Activated CD4-positive, alpha-beta T cell treated with anti-CD3 and anti-CD28 coated beads, Interleukin-2, amount 50 U/mL, for 48 hours (primary cell): ENCODE measurements around the gene EXOSC7.
"Not testable (repeated sequence)": the region's sequence is repeated elsewhere in the genome, so short reads cannot be mapped to it uniquely, and the experiment has no call there.

Experiments
- DNase-seq, 2 experiments: peaks; one replicate each; pipeline ENCODE4 v3.0.0-alpha.2; 2020

The EXOSC7 gene

GRCh38 chr3:44963571-44964325 is 12.3 kb upstream of the EXOSC7 start:
- DNase-seq = no peak

GRCh38 chr3:44965165-44965564 is 10.9 kb upstream of the EXOSC7 start:
- DNase-seq = no peak

- DNase-seq = no peak
Observed at GRCh38 chr3:44966795-44967278, 9.2 kb upstream of the EXOSC7 start.

GRCh38 chr3:44968447-44968858 is 7.6 kb upstream of the EXOSC7 start:
- no peak for DNase-seq

DNA sequence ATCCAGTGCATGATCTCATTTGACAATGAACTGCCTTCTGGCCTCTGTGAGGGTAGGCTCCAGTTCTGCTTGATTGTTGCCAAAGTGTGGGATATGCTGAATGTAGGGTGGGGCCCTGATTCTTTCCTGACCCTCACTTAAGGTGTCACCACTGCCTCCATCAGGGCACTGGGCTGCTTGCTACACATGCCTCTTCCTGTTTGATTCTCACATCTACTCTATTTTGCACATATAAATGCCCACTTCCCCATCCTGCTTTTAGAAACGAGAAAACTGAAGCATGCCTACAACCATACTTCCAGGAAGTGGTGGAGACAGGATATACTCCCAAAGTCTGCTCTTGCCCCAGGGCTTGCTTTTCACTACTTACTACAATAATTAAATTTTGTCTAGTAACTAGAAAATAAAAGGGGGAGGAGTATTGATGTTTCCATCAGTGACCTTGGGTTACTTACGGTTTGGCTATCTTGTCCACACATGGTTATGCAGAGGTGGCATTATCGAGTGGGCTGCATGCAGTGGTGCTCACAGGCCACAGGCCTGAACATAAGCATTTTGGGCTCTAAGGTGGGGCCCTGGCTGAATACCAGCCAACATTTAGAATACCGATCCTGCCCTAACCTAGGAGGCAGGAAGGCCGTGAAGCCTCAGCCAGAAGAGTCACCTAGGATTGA is 6.8 kb upstream of the EXOSC7 start:
- DNase-seq = no peak

GRCh38 chr3:44969828-44970179 is 6.2 kb upstream of the EXOSC7 start:
- DNase-seq = no peak

DNA sequence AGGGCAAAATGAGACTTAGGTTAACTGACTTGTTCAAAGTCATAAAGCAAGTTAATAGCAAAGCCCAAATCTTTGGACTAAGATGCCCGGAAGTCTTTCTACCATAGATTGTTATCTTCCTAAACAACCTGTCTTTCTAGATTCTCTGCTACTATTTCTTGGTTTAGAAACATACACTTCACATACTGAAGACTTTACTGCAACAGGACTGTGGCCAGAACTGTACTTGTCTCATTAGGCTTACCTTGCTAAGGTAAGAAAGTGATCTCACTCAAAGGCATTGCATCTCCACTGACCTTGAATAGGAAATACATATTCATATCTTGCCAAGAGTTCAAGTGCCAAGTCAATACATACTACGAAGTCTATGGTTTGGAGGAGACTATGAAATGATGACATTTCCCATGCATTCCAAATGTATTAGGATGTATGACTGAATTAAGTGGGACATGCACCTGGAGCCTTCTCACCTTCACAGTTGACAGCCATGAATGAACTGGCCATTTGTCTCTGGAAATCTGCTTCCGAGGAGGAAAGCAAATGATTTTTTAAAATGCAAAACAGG is 5.0 kb upstream of the EXOSC7 start:
- no peak for DNase-seq

DNA sequence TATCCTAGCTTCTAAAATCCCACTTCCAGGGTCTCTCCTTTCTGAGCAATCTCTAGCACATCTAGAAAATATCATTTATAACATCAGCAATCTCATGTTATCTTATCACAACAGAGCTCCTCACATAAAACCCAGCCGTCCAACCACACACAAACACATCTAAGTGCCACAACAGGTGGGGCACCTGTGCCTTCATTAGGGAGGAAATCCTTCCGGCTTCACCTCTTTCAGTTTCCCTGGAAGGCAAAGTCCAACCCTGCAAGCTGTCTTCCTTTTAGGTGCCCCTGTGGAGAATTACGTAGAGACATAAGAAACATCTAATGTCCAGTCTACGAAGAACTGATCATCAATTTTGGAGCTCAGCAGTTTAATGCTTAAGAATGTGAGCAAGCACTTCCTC is 1.6 kb upstream of the EXOSC7 start:
- no peak for DNase-seq

DNA sequence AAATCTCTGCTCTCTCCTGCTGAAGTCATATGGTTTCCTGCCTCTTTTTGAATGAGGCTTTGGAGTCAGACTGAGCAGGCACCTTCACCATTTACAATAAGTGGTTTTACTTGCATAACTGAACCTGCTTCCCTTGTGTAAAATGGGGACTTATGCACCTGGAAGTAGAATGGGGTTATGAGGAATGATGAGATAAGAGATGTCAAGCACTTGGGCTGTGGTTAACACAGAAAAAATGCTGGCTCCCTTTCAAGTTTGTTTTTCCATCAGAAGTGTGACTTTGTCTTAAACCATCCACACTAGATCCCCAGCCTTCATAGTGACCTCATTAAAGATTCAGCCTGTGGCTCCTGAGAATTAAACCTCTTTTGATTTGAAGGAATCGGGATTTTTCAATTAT is 5.2 kb downstream of the EXOSC7 start:
- DNase-seq = no peak

DNA sequence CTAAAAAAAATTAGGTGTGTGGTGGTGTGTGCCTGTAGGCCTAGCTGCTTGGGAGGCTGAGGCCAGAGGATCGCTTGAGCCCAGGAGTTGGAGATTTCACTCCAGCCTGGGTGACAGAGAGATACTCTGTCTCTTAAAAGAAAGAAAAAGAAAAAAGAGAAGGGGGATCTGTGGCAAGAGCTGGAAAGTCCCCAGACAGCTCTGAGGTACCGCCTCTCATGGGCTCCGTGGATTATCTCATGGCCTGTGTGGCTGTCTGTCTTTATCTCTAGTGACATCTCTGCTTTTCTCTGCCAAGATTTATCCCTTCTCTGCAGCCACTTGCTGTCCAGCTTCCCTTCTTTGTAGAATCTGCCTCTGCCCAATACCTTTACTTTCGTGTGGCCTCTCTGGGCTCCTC is 5.7 kb downstream of the EXOSC7 start:
- DNase-seq = no peak

- no peak for DNase-seq
Observed at GRCh38 chr3:44982817-44983216, 6.8 kb downstream of the EXOSC7 start.

DNA sequence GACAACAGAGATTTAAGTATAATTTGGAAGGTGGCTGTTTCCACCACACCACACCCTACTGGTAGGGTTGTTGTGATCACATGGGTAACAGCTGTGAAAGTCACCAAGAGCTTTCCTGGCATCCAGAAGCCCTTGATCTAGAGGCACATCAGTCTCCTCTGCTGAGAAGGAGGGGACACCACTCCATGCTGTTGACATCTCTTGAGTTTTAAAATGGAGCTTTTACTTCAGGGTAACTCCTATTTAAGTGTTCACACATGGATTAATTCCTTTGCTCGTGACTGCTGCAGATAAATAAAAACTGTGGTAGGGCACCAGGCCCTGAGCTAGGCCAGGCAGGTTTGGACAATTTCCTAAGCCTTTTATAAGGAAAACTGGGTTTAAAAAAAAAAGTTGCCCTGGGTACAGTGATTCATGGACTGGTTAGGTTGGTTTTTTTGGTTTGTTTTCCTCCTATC is 7.5 kb downstream of the EXOSC7 start:
- no peak for DNase-seq

- DNase-seq = no peak
Observed at GRCh38 chr3:44984335-44984734, 8.3 kb downstream of the EXOSC7 start.

DNA sequence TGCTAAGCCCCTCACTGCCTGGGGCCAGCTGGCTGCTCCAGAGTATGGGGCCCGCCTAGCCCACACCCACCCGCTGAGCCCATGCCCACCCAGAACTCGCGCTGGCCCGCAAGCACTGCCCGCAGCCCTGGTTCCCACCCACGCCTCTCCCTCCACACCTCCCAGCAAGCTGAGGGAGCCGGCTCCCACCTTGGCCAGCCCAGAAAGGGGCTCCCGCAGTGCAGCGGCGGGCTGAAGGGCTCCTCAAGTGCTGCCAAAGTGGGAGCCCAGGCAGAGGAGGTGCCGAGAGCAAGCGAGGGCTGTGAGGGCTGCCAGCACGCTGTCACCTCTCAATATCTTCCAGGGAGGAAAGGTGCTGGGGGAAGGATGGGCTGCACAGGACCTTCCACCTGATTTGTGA is 10.3 kb downstream of the EXOSC7 start:
- not testable (repeated sequence) for DNase-seq

GRCh38 chr3:44987332-44987731 is 11.3 kb downstream of the EXOSC7 start:
- no peak for DNase-seq

GRCh38 chr3:44988073-44988472 is 12.0 kb downstream of the EXOSC7 start:
- no peak for DNase-seq

- no peak for DNase-seq
Observed at GRCh38 chr3:44989141-44989540, 13.1 kb downstream of the EXOSC7 start.

- no peak for DNase-seq
Observed at GRCh38 chr3:44989636-44990373, 13.8 kb downstream of the EXOSC7 start.

DNA sequence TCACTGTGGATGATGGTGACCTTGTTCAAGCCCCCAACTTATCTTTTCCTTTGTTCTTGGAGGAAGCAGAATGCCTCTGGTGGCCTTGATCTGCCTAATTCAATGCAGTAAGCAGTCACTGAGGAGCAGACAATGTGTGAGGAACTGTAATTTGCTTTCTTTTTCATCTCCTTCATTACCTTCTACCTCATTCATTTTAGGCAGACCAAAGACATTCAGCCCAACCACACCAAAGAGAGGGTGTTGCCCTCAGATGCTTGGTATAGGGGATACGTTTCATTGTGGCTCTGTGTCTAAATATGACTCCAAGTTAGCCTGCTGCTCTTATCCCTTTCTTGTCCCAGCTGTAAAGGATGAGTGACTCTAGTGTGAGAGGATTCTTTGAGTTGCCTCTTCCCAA is 15.3 kb downstream of the EXOSC7 start:
- DNase-seq = no peak

DNA sequence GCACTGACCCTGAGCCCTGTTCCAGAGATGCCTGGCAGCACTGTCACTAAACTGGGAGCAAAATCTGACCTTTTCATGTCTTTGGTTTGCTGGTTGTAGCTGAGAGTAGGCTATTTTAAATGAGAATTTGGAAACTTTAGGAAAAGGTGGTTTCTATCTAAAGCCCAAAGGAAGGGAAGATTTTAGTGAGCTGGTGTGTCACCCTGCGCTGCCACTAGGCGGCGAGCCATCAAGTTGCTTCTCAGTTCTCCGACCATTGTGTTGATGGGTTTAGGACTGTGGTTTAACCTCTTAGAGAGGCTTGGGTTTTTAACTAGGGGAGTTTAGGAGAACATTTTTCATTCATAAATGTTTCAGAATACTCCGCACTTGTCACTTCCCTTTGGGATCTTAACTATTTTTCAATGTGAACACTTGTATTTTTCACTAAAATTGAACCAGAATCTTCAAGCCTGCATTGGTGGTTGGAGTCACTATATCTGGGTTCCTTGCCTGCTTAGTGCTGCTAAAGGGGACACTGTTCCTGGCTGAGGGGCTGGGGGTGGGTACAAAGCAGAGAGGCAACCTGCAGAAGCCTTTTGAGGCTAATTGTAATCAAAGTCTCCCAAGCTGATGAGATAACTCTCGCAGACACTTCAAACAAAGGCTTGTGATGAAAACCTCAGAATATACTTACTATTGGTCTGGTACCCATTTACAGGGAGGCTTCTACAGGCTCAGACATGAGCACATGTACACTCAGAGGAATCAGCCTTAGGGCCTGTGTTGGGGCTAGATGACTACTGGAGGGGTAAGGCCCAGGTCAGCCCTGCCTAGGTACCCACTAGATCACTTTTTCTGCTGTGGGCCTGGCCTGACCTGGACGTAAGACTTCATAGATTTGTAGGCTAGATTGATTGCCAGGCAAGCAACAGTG is 16.8 kb downstream of the EXOSC7 start:
- peak in 1 of 2 experiments; percentile 17 for DNase-seq

GRCh38 chr3:44993471-44994205 is 17.6 kb downstream of the EXOSC7 start:
- DNase-seq = no peak
